Breast epithelium (tissue), 3 donors: Measurements from ENCODE around the gene SLC8B1.

ENCODE experiments used
- CTCF ChIP-seq, 3 donors: fragments of 450-650 bp; IDR thresholded peaks; one replicate each; pipeline ENCODE4 v1.5.1; 2016 to 2017; ENCODE audit warnings: antibody characterized with exemption in 3 of 3, mild to moderate bottlenecking in 3 of 3, moderate library complexity in 3 of 3
- POLR2A ChIP-seq: fragments of 450-650 bp; IDR thresholded peaks from one replicate; pipeline ENCODE4 v1.6.1; 2016; ENCODE audit warnings: antibody characterized with exemption, mild to moderate bottlenecking, moderate library complexity
- POLR2AphosphoS5 ChIP-seq, 3 donors: sonication (generic); formaldehyde crosslinking; IDR thresholded peaks; one replicate each; pipeline ENCODE4 v1.6.1; 2017; ENCODE audit warnings: antibody characterized with exemption in 3 of 3

DNA sequence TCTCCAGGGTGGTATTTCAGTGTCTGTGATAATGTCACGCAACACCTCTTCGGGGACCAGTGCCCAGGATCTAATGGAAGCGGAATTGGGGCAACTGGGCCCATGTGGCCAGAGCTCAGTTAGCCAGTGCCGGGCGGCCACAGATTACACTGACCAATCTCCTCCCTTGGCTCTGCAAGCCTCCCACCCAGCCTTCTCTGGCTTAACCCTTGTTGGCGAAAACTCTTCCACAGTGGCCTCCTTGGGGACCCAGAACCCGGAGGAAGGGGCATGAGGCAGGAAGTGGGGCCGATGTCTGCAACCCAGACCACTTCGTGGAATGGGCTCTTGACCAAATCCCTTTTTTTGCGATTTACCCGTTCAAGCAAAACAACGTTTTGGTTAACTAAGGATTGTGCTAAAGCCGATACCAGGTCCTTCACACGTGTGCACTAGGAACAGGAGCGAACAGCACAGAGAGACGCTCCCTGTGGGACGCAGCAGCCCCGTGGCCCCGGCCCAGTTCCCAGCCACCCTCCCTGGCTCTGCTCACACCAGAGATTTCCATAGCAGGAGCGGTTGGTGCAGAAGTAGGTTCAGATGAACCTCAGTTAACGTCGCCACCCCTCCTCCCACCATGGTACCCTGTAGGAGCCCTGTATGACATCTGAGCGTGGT lies 38.2 kb downstream of the SLC8B1 start:
- TF ChIP-seq CTCF (IDR thresholded peaks at IDR 0.05) (no peak), POLR2A (no peak), POLR2AphosphoS5 (IDR thresholded peaks at IDR 0.05) (no peak)
